HepG2 (cell line): Measurements from ENCODE around the gene PLSCR2. TPM values are rescaled to one million over a fixed set of nuclear protein-coding genes. Genes with fewer than 3 reads are reported as not detected.
A peak's percentile ranks its signal among the peaks of the same experiment; 100 is the strongest.

Source experiments
- ATAC-seq: fragments of 200-7000 bp; cut with Tn5 transposase; 3 replicates; pipeline ENCODE4 v1.9.1; 2020; ENCODE audit warnings: mild to moderate bottlenecking, moderate library complexity
- BruUV-seq: library from RNA; stranded (reverse); fragments of 400-500 nt; replicated peaks from 2 replicates; lab custom pipeline; 2021; lab: Mats Ljungman, UMichigan
- CTCF ChIA-PET: fragments of 300-600 bp; formaldehyde crosslinking; extraction: SDS; loops from one replicate; lab custom pipeline; 2021; ENCODE audit warnings: low total read pairs, inconsistent platforms, low intra/inter-chr PET ratio; lab: Yijun Ruan, JAX
- POLR2A ChIA-PET: fragments of 350-600 bp; sonication (Branson Sonifier 250); formaldehyde crosslinking; loops from one replicate; lab custom pipeline; 2020; ENCODE audit warnings: antibody characterized with exemption, inconsistent platforms; lab: Yijun Ruan, JAX
- DNase-seq: peaks from one replicate; pipeline ENCODE4 v3.0.0-alpha.2; 2015; ENCODE audit warnings: low spot score
- FAIRE-seq: peaks from 3 replicates; lab custom pipeline; 2011; peaks lifted over from hg19 to GRCh38; lab: Jason Lieb, UNC
- H2AFZ ChIP-seq: one replicate; pipeline ENCODE4 v1.6.1; 2011; ENCODE audit warnings: low read length, inconsistent platforms
- H3K27ac ChIP-seq: fragments of 300-600 bp; 3 replicates; pipeline ENCODE4 v1.8.0; 2011; ENCODE audit warnings: mixed run types, mild to moderate bottlenecking, mixed read lengths, low read length, inconsistent platforms; ENCODE audit not compliant: insufficient read depth; ENCODE audit errors: extremely low read length
- H3K27me3 ChIP-seq, 2 experiments: fragments of 200-600 bp in 1 of 2; 2 replicates in 1 of 2; 3 replicates in 1 of 2; pipeline versions ENCODE4 v1.6.0 to v1.8.0; 2011; ENCODE audit warnings: low read length in 2 of 2, mild to moderate bottlenecking in 2 of 2, moderate library complexity in 2 of 2, inconsistent platforms in 1 of 2; ENCODE audit not compliant: insufficient read depth in 2 of 2, control insufficient read depth in 1 of 2
- H3K36me3 ChIP-seq, 2 experiments: fragments of 200-600 bp in 1 of 2; replicated peaks in 1 of 2; 2 replicates in 1 of 2; 3 replicates in 1 of 2; pipeline versions ENCODE4 v1.5.1 to v1.8.0; 2011; ENCODE audit warnings: low read length in 2 of 2, inconsistent platforms in 1 of 2; ENCODE audit not compliant: insufficient read depth in 2 of 2, control insufficient read depth in 1 of 2
- H3K4me1 ChIP-seq: 2 replicates; pipeline ENCODE4 v1.5.1; 2012; ENCODE audit warnings: low read length, inconsistent platforms; ENCODE audit not compliant: insufficient read depth
- H3K4me2 ChIP-seq: 2 replicates; pipeline ENCODE4 v1.6.0; 2011; ENCODE audit warnings: low read depth, low read length, inconsistent platforms
- H3K4me3 ChIP-seq, 3 experiments: fragments of 200-600 bp in 1 of 3; sonication (generic), shearing (Covaris generic) in 1 of 3; replicated peaks in 1 of 3; 2 replicates each; pipeline ENCODE4 v1.5.1; 2011 to 2016; ENCODE audit warnings: low read length in 3 of 3, inconsistent platforms in 2 of 3, low read depth in 2 of 3, mild to moderate bottlenecking in 2 of 3, control low read depth in 1 of 3, mixed read lengths in 1 of 3; ENCODE audit not compliant: insufficient read depth in 1 of 3
- H3K79me2 ChIP-seq: one replicate; pipeline ENCODE4 v1.6.1; 2011; ENCODE audit warnings: low read length, inconsistent platforms; ENCODE audit not compliant: insufficient read depth
- H3K9ac ChIP-seq: 2 replicates; pipeline ENCODE4 v1.6.0; 2011; ENCODE audit warnings: mild to moderate bottlenecking, low read depth, low read length, inconsistent platforms; ENCODE audit not compliant: insufficient read depth
- H3K9me3 ChIP-seq: 2 replicates; pipeline ENCODE4 v1.5.1; 2012; ENCODE audit warnings: mild to moderate bottlenecking, low read length
- H4K20me1 ChIP-seq: 2 replicates; pipeline ENCODE4 v1.6.0; 2011; ENCODE audit warnings: inconsistent platforms, mild to moderate bottlenecking, low read length, moderate library complexity; ENCODE audit not compliant: insufficient read depth
- CC2D1A ChIP-seq: sonication (generic); formaldehyde crosslinking; IDR thresholded peaks from 2 replicates; pipeline ENCODE4 v1.8.1; 2023; ENCODE audit warnings: mild to moderate bottlenecking, missing genetic modification reagents
- FOXO4 ChIP-seq: sonication (generic); formaldehyde crosslinking; conservative IDR thresholded peaks from 2 replicates; pipeline ENCODE4 v1.8.1; 2023; ENCODE audit warnings: missing genetic modification reagents
- LCORL ChIP-seq, 2 experiments: fragments of 450-650 bp in 1 of 2; sonication (generic) in 1 of 2; formaldehyde crosslinking in 1 of 2; IDR thresholded peaks; 2 replicates each; pipeline versions ENCODE4 v1.5.0 to v1.6.1; 2017 to 2020; ENCODE audit warnings: antibody characterized with exemption in 1 of 2, missing genetic modification reagents in 1 of 2
- MAFF ChIP-seq: IDR thresholded peaks from 2 replicates; pipeline ENCODE4 v1.6.1; 2011; ENCODE audit warnings: low read depth, low read length, improper control_type of control experiment
- MAFK ChIP-seq, 2 experiments: IDR thresholded peaks in 1 of 2; conservative IDR thresholded peaks in 1 of 2; 2 replicates each; pipeline ENCODE4 v1.6.1; 2011; ENCODE audit warnings: improper control_type of control experiment in 2 of 2, low read length in 2 of 2
- NCOA5 ChIP-seq: sonication (generic); formaldehyde crosslinking; IDR thresholded peaks from 2 replicates; pipeline ENCODE4 v1.4.0; 2020; ENCODE audit warnings: missing genetic modification reagents
- PLSCR1 ChIP-seq: sonication (generic); formaldehyde crosslinking; IDR thresholded peaks from 2 replicates; pipeline ENCODE4 v1.5.0; 2020; ENCODE audit warnings: missing genetic modification reagents, mild to moderate bottlenecking, borderline replicate concordance
- SALL1 ChIP-seq: sonication (generic); formaldehyde crosslinking; IDR thresholded peaks from 2 replicates; pipeline ENCODE4 v1.8.0; 2022; ENCODE audit warnings: mild to moderate bottlenecking, missing genetic modification reagents
- STAG1 ChIP-seq: sonication (generic); formaldehyde crosslinking; IDR thresholded peaks from 2 replicates; pipeline ENCODE4 v1.4.0; 2020; ENCODE audit warnings: missing genetic modification reagents
- ZNF143 ChIP-seq: sonication (generic); formaldehyde crosslinking; IDR thresholded peaks from 2 replicates; pipeline ENCODE4 v1.4.0; 2020; ENCODE audit warnings: missing genetic modification reagents
- ZNF513 ChIP-seq: sonication (generic); formaldehyde crosslinking; conservative IDR thresholded peaks from 2 replicates; pipeline ENCODE4 v1.5.0; 2020; ENCODE audit warnings: missing genetic modification reagents
- WGBS: methylation state at CpG from one replicate; pipeline ENCODE4 v1.1.6; 2017; ENCODE audit warnings: low lambda C conversion rate; 5-methylcytosine and 5-hydroxymethylcytosine counted together
- in situ Hi-C: cut with HindIII; loops from 2 replicates; pipeline ENCODE4 v1.10.0; 2017; ENCODE audit warnings: low pct_unique_long_range_greater_than_20kb; ENCODE audit not compliant: extremely low pct_ligation_motif_present
- intact Hi-C: fragments of 100-400 bp; cut with micrococcal nuclease; formaldehyde crosslinking; loops from one replicate; pipeline ENCODE4 v1.10.0; 2022; ENCODE audit not compliant: unreplicated experiment
- polyA plus RNA-seq, 8 experiments: library from polyadenylated mRNA; depleted of rRNA in 3 of 8; stranded (reverse) in 7 of 8; unstranded in 1 of 8; fragments of >200 nt; fragmentation: Illumina TruSeq in 4 of 8; extraction: Trizol in 4 of 8; gene quantifications; 2 replicates each; pipeline versions ENCODE4 v1.2.1 to v1.2.3, GENCODE V29; 2011 to 2016; ENCODE audit warnings: low read depth in 4 of 8, missing spikeins in 1 of 8, mixed read lengths in 1 of 8; ENCODE audit not compliant: insufficient read depth in 1 of 8
- total RNA-seq, 5 experiments: library from RNA; depleted of rRNA; stranded (reverse); fragments of >200 nt; fragmentation: Illumina TruSeq; extraction: Trizol; gene quantifications; 2 replicates each; pipeline ENCODE4 v1.2.3, GENCODE V29; 2016; ENCODE audit warnings: low read depth in 1 of 5

Gene PLSCR2
- total and polyA plus RNA-seq, 2 of the 13 experiments (the other 11 are each of a cell fraction or from before 2014, with no cell fraction given) = not detected

GRCh38 chr3:146432066-146432465, 37.3 kb downstream of the PLSCR2 start:
- no peak overlapping the region for H3K9ac ChIP-seq
- no peak overlapping the region for H3K4me3 ChIP-seq
- ChIA-PET POLR2A (no interaction called here), CTCF (no interaction called here)
- DNase-seq = no peak
- H3K36me3 ChIP-seq = no peaks in the 10 kb centered on the region
- no TSS peak for BruUV-seq
- 0% methylated on average over 1 of the region's 1 CpG for WGBS
- no peaks in the 10 kb centered on the region for H3K79me2 ChIP-seq
- H3K9me3 ChIP-seq = no peaks in the 10 kb centered on the region
- ATAC-seq = no peak
- FAIRE-seq = no peak
- H2AFZ ChIP-seq = no peak overlapping the region
- no peak overlapping the region for H3K4me2 ChIP-seq
- no peak overlapping the region for H3K27ac ChIP-seq
- intact Hi-C loops (no loop called here), in situ Hi-C loops (no loop called here)
- H4K20me1 ChIP-seq = no peaks in the 10 kb centered on the region
- no peaks in the 10 kb centered on the region; a peak in 1 of 5 replicates for H3K27me3 ChIP-seq
- no peak for TF ChIP-seq FOXO4 (CRISPR knock-in tag)
- TF ChIP-seq CC2D1A (CRISPR knock-in tag) = no peak
- no peak for TF ChIP-seq PLSCR1 (CRISPR knock-in tag)
- TF ChIP-seq MAFK (conservative IDR thresholded peaks at IDR 0.05 in 1 of 2, IDR thresholded peaks at IDR 0.05 in 1 of 2; ENCODE audit: low read length in 2 of 2) = peak; percentile 40 to 71; a peak in 3 of 4 replicates
- TF ChIP-seq ZNF143 = no peak
- TF ChIP-seq STAG1 (CRISPR knock-in tag) = no peak
- TF ChIP-seq ZNF513 = no peak
- TF ChIP-seq NCOA5 (CRISPR knock-in tag) = no peak
- TF ChIP-seq SALL1 (CRISPR knock-in tag) = no peak
- no peak for TF ChIP-seq LCORL (IDR thresholded peaks at IDR 0.05)
- TF ChIP-seq LCORL (CRISPR knock-in tag; IDR thresholded peaks at IDR 0.05) = no peak
- peak; percentile 45 for TF ChIP-seq MAFF
- no peaks in the 10 kb centered on the region for H3K4me1 ChIP-seq
